OCI-LY7 (cell line): ENCODE measurements around the gene OSCAR. TPM values are rescaled to one million over a fixed set of nuclear protein-coding genes. Genes with fewer than 3 reads are reported as not detected.

Experiments used
- BruUV-seq: library from RNA; stranded (reverse); fragments of 400-500 nt; replicated peaks from 2 replicates; lab custom pipeline; 2021; lab: Mats Ljungman, UMichigan
- CTCF ChIA-PET: fragments of 300-600 bp; sonication (Branson Sonifier 250); formaldehyde crosslinking; loops from one replicate; lab custom pipeline; 2022; ENCODE audit warnings: antibody characterized with exemption; ENCODE audit not compliant: unreplicated experiment; lab: Charles Lee
- POLR2A ChIA-PET: fragments of 300-600 bp; sonication (Branson Sonifier 250); formaldehyde crosslinking; loops from one replicate; lab custom pipeline; 2022; ENCODE audit warnings: antibody characterized with exemption; lab: Charles Lee
- DNase-seq: peaks from one replicate; pipeline ENCODE4 v3.0.0-alpha.2; 2015; ENCODE audit warnings: low spot score
- H2AFZ ChIP-seq: fragments of 200-600 bp; sonication (generic), shearing (Covaris generic); 2 replicates; pipeline ENCODE4 v1.6.1; 2014; ENCODE audit warnings: mild to moderate bottlenecking, antibody characterized with exemption, low read length, moderate library complexity
- H3K27ac ChIP-seq: fragments of 200-600 bp; sonication (generic); 2 replicates; pipeline ENCODE4 v1.5.1; 2014; ENCODE audit warnings: mixed run types, low read depth, mild to moderate bottlenecking, moderate library complexity, low read length, inconsistent platforms; ENCODE audit not compliant: poor library complexity, severe bottlenecking
- H3K36me3 ChIP-seq: fragments of 200-600 bp; sonication (generic); 2 replicates; pipeline ENCODE4 v1.6.1; 2014; ENCODE audit warnings: mild to moderate bottlenecking, antibody characterized with exemption, low read length, moderate library complexity, mixed read lengths; ENCODE audit not compliant: insufficient read depth
- H3K4me1 ChIP-seq: fragments of 200-600 bp; sonication (generic); 2 replicates; pipeline ENCODE4 v1.5.1; 2014; ENCODE audit warnings: mild to moderate bottlenecking, low read length; ENCODE audit not compliant: insufficient read depth, poor library complexity, severe bottlenecking
- H3K4me2 ChIP-seq: fragments of 200-600 bp; sonication (generic); 2 replicates; pipeline ENCODE4 v1.6.1; 2014; ENCODE audit warnings: mild to moderate bottlenecking, low read length
- H3K4me3 ChIP-seq: fragments of 200-600 bp; sonication (generic); 2 replicates; pipeline ENCODE4 v1.5.1; 2014; ENCODE audit warnings: mild to moderate bottlenecking, low read depth, low read length; ENCODE audit not compliant: poor library complexity, severe bottlenecking
- H3K79me2 ChIP-seq: fragments of 200-600 bp; sonication (generic); 2 replicates; pipeline ENCODE4 v1.6.1; 2016; ENCODE audit warnings: low read depth, mild to moderate bottlenecking, low read length, moderate library complexity, mixed read lengths; ENCODE audit not compliant: insufficient read depth
- H3K9me2 ChIP-seq: fragments of 200-600 bp; sonication (generic); 2 replicates; pipeline ENCODE4 v1.6.1; 2016; ENCODE audit warnings: mild to moderate bottlenecking, low read length, mixed read lengths; ENCODE audit not compliant: insufficient read depth
- H3K9me3 ChIP-seq: fragments of 200-600 bp; sonication (generic); 2 replicates; pipeline ENCODE4 v1.6.1; 2014; ENCODE audit warnings: mild to moderate bottlenecking, mixed run types, low read length, mixed read lengths
- H4K20me1 ChIP-seq: fragments of 200-600 bp; sonication (generic); 2 replicates; pipeline ENCODE4 v1.6.1; 2014; ENCODE audit warnings: mild to moderate bottlenecking, antibody characterized with exemption, low read length, moderate library complexity, mixed read lengths; ENCODE audit not compliant: insufficient read depth
- CTCF ChIP-seq: fragments of 200-600 bp; sonication (generic); conservative IDR thresholded peaks from 2 replicates; pipeline ENCODE4 v1.5.1; 2014; ENCODE audit warnings: mild to moderate bottlenecking, antibody characterized with exemption, low read length, moderate library complexity, mixed read lengths
- EZH2phosphoT487 ChIP-seq: fragments of 200-600 bp; sonication (generic); IDR thresholded peaks from 2 replicates; pipeline ENCODE4 v1.6.1; 2018; ENCODE audit warnings: low read depth, borderline replicate concordance, mild to moderate bottlenecking, mixed run types, antibody characterized with exemption, low read length, moderate library complexity, mixed read lengths
- intact Hi-C: fragments of 100-400 bp; cut with micrococcal nuclease; formaldehyde crosslinking; loops from one replicate; pipeline ENCODE4 v1.10.0; 2022; ENCODE audit not compliant: unreplicated experiment
- total RNA-seq, 2 experiments: library from RNA; depleted of rRNA in 1 of 2; stranded (reverse); fragments of >200 nt in 1 of 2; shearing (Covaris generic) in 1 of 2; gene quantifications; 2 replicates each; pipeline ENCODE4 v1.2.3, GENCODE V29; 2014 to 2022

The OSCAR gene
- total RNA-seq, 2 experiments from 2014 or later = 0.32 TPM; not detected in 1

DNA sequence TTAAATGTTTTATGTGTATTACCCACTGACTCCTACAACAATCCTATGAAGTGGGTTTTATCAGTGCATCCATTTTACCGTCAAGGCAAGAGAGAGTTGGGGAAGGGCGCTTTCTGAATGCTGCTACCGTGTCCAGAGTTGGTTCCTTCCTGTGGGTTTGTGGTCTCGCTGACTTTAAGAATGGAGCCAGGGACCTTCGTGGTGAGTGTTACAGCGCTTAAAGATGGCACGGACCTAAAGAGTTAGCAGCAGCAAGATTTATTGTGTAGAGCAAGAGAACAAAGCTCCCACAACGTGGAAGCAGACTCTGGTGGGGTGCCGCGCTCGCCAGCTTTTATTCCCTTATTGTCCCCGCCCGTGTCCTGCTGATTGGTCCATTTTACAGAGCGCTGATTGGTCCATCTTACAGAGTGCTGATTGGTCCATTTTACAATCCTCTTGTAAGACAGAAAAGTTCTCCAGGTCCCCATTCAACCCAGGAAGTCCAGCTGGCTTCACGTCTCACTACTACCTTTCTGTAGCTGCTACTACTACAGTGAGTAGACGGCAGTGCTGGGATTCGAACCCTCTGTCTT is 6.1 kb downstream of the OSCAR start:
- no TSS peak for BruUV-seq
- POLR2A ChIA-PET = no interaction called here
- CTCF ChIA-PET = no interaction called here

DNA sequence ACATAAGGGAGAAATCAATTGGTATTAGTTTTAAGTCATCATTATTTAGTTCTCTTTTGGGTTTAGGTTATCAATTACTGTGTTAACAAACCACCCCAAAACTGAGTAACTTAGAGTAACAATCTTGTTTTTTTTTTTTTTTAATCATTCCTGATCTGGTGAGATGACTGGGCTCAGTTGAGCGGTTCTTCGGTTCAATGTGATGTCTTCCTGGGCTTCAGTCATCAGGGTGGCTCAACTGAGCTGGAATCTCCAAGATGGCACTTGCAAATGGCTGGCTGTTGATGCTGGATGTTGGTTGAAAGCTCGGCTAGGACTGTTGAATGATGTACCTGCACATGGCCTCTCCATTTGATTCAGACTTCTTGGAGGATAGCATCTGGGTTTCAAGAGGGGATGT is 16.2 kb downstream of the OSCAR start:
- POLR2A ChIA-PET = no interaction called here
- H4K20me1 ChIP-seq = no peaks in the 10 kb centered on the region
- DNase-seq = no peak
- no peaks in the 10 kb centered on the region for H3K36me3 ChIP-seq
- no peaks in the 10 kb centered on the region for H3K9me3 ChIP-seq
- no peak overlapping the region for H3K4me3 ChIP-seq
- intact Hi-C loops = no loop called here
- H3K27ac ChIP-seq = no peak overlapping the region
- no peaks in the 10 kb centered on the region for H3K4me1 ChIP-seq
- no TSS peak for BruUV-seq
- CTCF ChIA-PET = no interaction called here
- no peaks in the 10 kb centered on the region for H3K79me2 ChIP-seq
- H3K4me2 ChIP-seq = no peak overlapping the region
- H3K9me2 ChIP-seq = no peaks in the 10 kb centered on the region
- TF ChIP-seq EZH2phosphoT487 = no peak
- TF ChIP-seq CTCF = no peak
- no peak overlapping the region for H2AFZ ChIP-seq

More for the DNA sequence above, 6.1 kb downstream of the OSCAR start:
- H4K20me1 ChIP-seq = no peaks in the 10 kb centered on the region
- H3K9me3 ChIP-seq = no peaks in the 10 kb centered on the region
- H3K36me3 ChIP-seq = no peaks in the 10 kb centered on the region
- no peaks in the 10 kb centered on the region for H3K9me2 ChIP-seq
- no peak overlapping the region for H3K4me2 ChIP-seq
- H2AFZ ChIP-seq = no peak overlapping the region
- DNase-seq = no peak
- intact Hi-C loops = no loop called here
- no peak overlapping the region for H3K27ac ChIP-seq
- TF ChIP-seq EZH2phosphoT487 (no peak), CTCF (no peak)
- no peaks in the 10 kb centered on the region for H3K79me2 ChIP-seq
- no peak overlapping the region for H3K4me3 ChIP-seq
- peaks cover 20% of the 10 kb centered on the region for H3K4me1 ChIP-seq

- Histone ChIP-seq H3K36me3 (no peaks in the 10 kb centered on the region), H2AFZ (no peak within 1 kb of the TSS), H3K27ac (no peak within 1 kb of the TSS), H3K79me2 (no peaks in the 10 kb centered on the region), H3K4me2 (no peak within 1 kb of the TSS), H3K4me1 (no peaks in the 10 kb centered on the region), H3K4me3 (no peak within 1 kb of the TSS), H3K9me3 (no peaks in the 10 kb centered on the region), H4K20me1 (no peaks in the 10 kb centered on the region), H3K9me2 (no peaks in the 10 kb centered on the region)
- DNase-seq = no peak
- POLR2A ChIA-PET = no interaction called here
- TF ChIP-seq CTCF (no peak), EZH2phosphoT487 (no peak)
- intact Hi-C loops = no loop called here
- no TSS peak for BruUV-seq
- CTCF ChIA-PET = no interaction called here
These were observed 19.6 kb downstream of the OSCAR start, which contains the start of gene TARM1 for GRCh38 chr19:54081032-54081431. TSS of gene TARM1 (minus strand) at chr19:54081365. CDS start at chr19:54081340, 25 bp downstream.
